GM19372 (cell line): ENCODE results near the gene LPCAT3.
"Not testable (repeated sequence)": the region's sequence is repeated elsewhere in the genome, so short reads cannot be mapped to it uniquely, and the experiment has no call there.

Experiments
- ATAC-seq: cut with Tn5 transposase; IDR thresholded peaks from one replicate; pipeline ENCODE4 v1.9.1; 2021; ENCODE audit warnings: mild to moderate bottlenecking, low read depth, moderate library complexity; ENCODE audit not compliant: unreplicated experiment

LPCAT3 gene, protein sequence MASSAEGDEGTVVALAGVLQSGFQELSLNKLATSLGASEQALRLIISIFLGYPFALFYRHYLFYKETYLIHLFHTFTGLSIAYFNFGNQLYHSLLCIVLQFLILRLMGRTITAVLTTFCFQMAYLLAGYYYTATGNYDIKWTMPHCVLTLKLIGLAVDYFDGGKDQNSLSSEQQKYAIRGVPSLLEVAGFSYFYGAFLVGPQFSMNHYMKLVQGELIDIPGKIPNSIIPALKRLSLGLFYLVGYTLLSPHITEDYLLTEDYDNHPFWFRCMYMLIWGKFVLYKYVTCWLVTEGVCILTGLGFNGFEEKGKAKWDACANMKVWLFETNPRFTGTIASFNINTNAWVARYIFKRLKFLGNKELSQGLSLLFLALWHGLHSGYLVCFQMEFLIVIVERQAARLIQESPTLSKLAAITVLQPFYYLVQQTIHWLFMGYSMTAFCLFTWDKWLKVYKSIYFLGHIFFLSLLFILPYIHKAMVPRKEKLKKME

GRCh38 chr12:7018350-7019042, at the start of gene LPCAT3:
Gene LPCAT3 (minus strand): TSS chr12:7018476. CDS start chr12:7018424, 52 bp downstream.
- ATAC-seq: peak; percentile 92

DNA sequence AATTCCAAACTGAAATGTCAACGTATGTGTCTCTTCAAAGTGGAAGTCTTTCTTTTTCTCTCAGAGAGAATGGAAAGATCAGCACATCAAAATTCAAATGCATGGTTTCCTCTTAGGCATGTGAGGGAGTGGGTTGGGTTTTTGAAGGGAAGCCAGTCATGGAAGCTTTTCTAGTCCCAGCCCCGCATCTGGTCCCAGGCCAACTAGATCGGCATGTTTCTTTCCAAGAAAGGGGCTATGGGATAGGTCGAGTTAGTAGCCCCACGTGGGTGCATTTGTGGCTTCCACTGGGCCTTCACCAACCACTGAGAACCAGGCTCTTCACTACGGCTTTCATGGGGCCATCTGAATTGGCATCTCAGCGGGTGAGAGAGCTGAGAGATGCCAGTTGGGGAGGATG, 48.8 kb upstream of the LPCAT3 start:
- ATAC-seq: no peak

- ATAC-seq: no peak
Measured at GRCh38 chr12:7066596-7066995, 48.3 kb upstream of the LPCAT3 start.

DNA sequence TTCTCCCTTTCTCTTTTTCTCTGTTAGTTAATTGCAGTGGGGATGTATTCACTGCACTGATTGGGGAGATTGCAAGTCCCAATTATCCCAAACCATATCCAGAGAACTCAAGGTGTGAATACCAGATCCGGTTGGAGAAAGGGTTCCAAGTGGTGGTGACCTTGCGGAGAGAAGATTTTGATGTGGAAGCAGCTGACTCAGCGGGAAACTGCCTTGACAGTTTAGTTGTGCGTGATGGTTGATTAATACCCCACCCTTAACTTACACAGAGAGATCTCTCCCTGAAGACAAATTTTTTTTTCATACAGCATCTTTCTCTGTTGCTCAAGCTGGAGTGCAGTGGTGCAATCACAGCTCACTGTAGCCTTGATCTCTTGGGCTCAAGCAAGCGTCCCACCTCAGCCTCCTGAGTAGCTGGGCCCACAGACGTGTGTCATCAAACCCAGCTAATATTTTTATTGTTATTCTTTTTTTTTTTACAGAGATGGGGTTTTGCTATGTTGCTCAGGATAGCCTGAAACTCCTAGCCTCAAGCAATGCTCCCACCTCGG, 46.9 kb upstream of the LPCAT3 start:
- ATAC-seq: no peak

DNA sequence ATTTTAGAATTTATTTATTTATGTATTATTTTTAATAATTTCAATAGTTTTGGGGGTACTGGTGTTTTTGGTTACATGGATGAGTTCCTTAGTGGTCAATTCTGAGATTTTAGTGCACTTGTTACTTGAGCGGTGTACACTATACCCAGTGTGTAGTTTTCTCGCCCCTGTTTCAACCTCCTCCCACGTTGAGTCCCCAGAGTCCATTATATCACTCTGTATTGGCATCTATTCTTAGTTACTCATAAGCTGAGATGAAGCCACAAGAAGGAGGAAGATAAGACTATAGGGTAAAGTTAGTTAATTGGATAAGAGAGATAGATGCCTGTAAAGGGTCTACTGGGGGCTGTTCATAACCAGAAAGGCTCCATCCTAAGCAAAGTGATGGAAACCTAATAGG, 46.2 kb upstream of the LPCAT3 start:
- ATAC-seq: no peak

GRCh38 chr12:7061596-7061995, 43.3 kb upstream of the LPCAT3 start:
- ATAC-seq: no peak

- ATAC-seq: no peak
Measured at GRCh38 chr12:7061138-7061537, 42.9 kb upstream of the LPCAT3 start.

GRCh38 chr12:7060353-7060954, 42.2 kb upstream of the LPCAT3 start, which contains the start of gene C1S:
Gene C1S (plus strand): TSS chr12:7060718. CDS start chr12:7061913, 1,195 bp downstream.
- no peak for ATAC-seq

DNA sequence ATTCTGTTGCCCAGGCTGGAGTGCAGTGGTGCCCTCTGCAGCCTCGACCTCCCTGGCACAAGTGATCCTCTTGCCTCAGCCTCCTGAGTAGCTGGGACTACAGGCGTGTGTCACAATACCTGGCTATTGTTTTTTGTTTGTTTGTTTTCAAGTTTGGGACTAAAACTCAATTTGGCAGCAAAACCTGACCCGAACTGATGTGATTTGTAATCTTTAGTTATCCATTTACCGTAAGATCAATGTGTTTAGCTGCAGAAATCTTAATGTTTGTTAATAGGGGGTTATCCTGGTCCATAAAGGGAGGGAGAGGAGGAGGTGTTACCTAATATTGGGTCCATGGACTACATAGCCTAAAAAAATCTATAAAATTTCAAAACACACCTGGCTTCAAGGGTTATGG, 41.5 kb upstream of the LPCAT3 start:
- no peak for ATAC-seq

DNA sequence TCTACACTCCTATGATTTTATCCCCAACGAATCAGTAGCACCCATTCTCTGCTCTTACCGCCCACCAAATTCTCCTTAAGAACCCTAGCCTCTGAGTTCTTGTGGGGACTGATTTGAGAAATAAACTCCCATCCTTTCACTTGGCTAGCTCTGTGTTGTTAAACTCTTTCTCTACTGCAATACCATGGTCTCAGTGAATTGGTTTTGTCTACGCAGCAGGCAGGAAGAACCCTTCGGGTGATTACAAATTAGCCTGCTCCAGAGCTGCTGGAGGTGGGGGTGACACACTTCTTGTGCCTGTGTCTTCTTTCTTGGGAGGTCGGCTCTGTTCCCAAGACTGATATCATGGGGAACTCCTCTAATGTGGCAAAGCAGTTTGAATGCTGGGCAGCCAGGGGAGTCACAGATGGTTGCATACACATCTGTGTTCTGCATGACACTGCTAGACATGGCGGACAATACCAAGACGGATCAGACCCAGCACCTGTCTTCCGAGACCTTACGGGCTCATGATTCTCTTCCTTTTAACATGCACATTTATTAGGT, 40.6 kb upstream of the LPCAT3 start:
- ATAC-seq: no peak

DNA sequence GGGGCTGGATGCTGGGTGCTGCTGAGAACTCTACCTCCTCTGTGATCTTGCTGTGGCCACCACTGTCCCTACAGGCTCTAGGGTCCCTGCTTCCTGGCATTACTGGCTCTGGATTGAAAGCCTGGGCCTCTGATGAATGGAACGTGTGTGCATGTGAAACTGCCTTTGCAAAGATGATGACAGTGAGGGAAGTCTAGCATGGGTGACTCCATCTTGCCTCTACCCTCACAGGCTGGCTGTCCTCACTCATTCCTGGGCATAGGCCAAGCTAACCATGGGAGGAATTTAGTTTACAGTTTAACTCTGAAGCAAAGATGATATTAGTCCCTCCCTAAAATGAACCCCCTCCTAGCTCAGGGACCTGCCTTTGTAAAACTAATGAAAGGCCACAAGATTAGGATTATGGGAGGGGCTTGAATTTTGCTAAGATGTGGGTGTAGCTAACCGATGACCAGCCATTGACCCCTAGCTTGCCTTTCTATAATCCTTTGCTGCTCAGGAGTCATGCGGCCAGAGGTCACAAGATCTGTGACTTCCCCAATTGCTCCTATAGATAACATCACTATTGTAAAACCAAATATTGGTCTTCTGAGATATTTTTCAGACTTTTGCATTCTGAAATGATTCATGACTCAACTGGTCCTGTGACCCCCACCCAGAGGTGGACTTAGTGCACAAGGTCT, 40.0 kb upstream of the LPCAT3 start:
- no peak for ATAC-seq

DNA sequence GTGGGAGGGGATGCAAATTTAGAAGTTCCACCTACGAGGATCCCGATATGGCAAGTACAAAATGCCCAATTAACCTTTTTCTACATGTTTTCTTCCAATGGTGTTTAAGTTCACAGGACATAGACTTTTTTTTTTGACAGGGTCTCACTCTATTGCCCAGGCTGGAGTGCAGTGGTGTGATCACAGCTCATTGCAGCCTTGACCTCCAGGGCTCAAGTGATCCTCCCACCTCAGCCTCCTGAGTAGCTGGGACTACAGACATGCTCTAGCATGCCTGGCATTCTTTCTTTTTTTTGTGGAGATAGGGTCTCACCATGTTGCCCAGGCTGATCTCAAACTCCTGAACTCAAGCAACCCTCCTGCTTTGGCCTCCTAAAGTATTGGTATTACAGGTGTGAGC, 37.5 kb upstream of the LPCAT3 start:
- not testable (repeated sequence) for ATAC-seq

- no peak for ATAC-seq
Measured at GRCh38 chr12:7054925-7055324, 36.6 kb upstream of the LPCAT3 start.

- not testable (repeated sequence) for ATAC-seq
Measured at GRCh38 chr12:7049973-7050372, 31.7 kb upstream of the LPCAT3 start.

DNA sequence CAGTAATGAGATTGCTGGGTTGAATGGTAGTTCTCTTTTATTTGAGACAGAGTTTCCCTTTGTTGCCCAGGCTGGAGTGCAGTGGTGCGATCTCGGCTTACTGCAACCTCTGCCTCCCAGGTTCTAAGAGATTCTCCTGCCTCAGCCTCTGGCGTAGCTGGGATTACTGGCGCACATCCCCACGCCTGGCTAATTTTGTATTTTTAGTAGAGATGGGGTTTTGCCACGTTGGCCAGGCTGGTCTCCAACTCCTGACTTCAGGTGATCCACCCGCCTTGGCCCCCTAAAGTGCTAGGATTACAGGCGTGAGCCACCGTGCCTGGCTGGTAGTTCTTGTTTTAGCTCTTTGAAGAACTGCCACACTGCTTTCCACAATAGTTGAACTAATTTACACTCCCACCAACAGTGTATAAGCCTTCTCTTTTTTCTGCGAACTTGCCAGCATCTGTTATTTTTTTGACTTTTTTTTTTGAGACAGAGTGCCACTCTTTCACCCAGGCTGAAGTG, 31.2 kb upstream of the LPCAT3 start:
- not testable (repeated sequence) for ATAC-seq

GRCh38 chr12:7047306-7047705, 29.0 kb upstream of the LPCAT3 start:
- no peak for ATAC-seq

GRCh38 chr12:7046383-7047105, 28.3 kb upstream of the LPCAT3 start:
- ATAC-seq: no peak

- ATAC-seq: no peak
Measured at GRCh38 chr12:7045913-7046312, 27.6 kb upstream of the LPCAT3 start.

- no peak for ATAC-seq
Measured at GRCh38 chr12:7042842-7043241, 24.6 kb upstream of the LPCAT3 start.
